ENCODE measurements around the gene GPR156. TPM values are rescaled to one million over a fixed set of nuclear protein-coding genes. Genes with fewer than 3 reads are reported as not detected.

The GPR156 gene
- total and polyA plus RNA-seq, 10 of the 15 experiments (the other 5 are each of a cell fraction or from before 2014, with no cell fraction given) = 0.08 to 0.15 (median 0.11) TPM; not detected in 6

- in situ Hi-C loops (cut with MboI) = no loop called here
- RAD21 ChIA-PET (ENCODE audit: unreplicated experiment) = no interaction called here
- TF ChIP-seq IKZF1 (conservative IDR thresholded peaks at IDR 0.05) (no peak), CTCF (IDR thresholded peaks at IDR 0.05 in 2 of 3, conservative IDR thresholded peaks at IDR 0.05 in 1 of 3; ENCODE audit: control insufficient read depth in 2 of 3, extremely low read depth in 1 of 3, insufficient read depth in 1 of 3, low read depth in 3 of 3, low read length in 3 of 3) (no peak), ZNF207 (IDR thresholded peaks at IDR 0.05; ENCODE audit: borderline replicate concordance) (no peak), ATF7 (IDR thresholded peaks at IDR 0.05; ENCODE audit: low read depth) (no peak), BACH1 (IDR thresholded peaks at IDR 0.05; ENCODE audit: borderline replicate concordance) (no peak), ZBED1 (IDR thresholded peaks at IDR 0.05; ENCODE audit: borderline replicate concordance) (no peak), SUPT20H (IDR thresholded peaks at IDR 0.05; ENCODE audit: borderline replicate concordance, control insufficient read depth, low read depth, low read length) (no peak), IKZF2 (IDR thresholded peaks at IDR 0.05) (no peak)
- TF ChIP-seq, protein P1, sequence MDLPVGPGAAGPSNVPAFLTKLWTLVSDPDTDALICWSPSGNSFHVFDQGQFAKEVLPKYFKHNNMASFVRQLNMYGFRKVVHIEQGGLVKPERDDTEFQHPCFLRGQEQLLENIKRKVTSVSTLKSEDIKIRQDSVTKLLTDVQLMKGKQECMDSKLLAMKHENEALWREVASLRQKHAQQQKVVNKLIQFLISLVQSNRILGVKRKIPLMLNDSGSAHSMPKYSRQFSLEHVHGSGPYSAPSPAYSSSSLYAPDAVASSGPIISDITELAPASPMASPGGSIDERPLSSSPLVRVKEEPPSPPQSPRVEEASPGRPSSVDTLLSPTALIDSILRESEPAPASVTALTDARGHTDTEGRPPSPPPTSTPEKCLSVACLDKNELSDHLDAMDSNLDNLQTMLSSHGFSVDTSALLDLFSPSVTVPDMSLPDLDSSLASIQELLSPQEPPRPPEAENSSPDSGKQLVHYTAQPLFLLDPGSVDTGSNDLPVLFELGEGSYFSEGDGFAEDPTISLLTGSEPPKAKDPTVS (IDR thresholded peaks at IDR 0.05; ENCODE audit: low read depth, low read length) = no peak
- TF ChIP-seq, protein P2, sequence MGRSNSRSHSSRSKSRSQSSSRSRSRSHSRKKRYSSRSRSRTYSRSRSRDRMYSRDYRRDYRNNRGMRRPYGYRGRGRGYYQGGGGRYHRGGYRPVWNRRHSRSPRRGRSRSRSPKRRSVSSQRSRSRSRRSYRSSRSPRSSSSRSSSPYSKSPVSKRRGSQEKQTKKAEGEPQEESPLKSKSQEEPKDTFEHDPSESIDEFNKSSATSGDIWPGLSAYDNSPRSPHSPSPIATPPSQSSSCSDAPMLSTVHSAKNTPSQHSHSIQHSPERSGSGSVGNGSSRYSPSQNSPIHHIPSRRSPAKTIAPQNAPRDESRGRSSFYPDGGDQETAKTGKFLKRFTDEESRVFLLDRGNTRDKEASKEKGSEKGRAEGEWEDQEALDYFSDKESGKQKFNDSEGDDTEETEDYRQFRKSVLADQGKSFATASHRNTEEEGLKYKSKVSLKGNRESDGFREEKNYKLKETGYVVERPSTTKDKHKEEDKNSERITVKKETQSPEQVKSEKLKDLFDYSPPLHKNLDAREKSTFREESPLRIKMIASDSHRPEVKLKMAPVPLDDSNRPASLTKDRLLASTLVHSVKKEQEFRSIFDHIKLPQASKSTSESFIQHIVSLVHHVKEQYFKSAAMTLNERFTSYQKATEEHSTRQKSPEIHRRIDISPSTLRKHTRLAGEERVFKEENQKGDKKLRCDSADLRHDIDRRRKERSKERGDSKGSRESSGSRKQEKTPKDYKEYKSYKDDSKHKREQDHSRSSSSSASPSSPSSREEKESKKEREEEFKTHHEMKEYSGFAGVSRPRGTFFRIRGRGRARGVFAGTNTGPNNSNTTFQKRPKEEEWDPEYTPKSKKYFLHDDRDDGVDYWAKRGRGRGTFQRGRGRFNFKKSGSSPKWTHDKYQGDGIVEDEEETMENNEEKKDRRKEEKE (IDR thresholded peaks at IDR 0.05) = no peak
- TF ChIP-seq, protein P3, sequence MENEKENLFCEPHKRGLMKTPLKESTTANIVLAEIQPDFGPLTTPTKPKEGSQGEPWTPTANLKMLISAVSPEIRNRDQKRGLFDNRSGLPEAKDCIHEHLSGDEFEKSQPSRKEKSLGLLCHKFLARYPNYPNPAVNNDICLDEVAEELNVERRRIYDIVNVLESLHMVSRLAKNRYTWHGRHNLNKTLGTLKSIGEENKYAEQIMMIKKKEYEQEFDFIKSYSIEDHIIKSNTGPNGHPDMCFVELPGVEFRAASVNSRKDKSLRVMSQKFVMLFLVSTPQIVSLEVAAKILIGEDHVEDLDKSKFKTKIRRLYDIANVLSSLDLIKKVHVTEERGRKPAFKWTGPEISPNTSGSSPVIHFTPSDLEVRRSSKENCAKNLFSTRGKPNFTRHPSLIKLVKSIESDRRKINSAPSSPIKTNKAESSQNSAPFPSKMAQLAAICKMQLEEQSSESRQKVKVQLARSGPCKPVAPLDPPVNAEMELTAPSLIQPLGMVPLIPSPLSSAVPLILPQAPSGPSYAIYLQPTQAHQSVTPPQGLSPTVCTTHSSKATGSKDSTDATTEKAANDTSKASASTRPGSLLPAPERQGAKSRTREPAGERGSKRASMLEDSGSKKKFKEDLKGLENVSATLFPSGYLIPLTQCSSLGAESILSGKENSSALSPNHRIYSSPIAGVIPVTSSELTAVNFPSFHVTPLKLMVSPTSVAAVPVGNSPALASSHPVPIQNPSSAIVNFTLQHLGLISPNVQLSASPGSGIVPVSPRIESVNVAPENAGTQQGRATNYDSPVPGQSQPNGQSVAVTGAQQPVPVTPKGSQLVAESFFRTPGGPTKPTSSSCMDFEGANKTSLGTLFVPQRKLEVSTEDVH (IDR thresholded peaks at IDR 0.05; ENCODE audit: low read depth, partially characterized antibody) = no peak
- TF ChIP-seq, protein P4, sequence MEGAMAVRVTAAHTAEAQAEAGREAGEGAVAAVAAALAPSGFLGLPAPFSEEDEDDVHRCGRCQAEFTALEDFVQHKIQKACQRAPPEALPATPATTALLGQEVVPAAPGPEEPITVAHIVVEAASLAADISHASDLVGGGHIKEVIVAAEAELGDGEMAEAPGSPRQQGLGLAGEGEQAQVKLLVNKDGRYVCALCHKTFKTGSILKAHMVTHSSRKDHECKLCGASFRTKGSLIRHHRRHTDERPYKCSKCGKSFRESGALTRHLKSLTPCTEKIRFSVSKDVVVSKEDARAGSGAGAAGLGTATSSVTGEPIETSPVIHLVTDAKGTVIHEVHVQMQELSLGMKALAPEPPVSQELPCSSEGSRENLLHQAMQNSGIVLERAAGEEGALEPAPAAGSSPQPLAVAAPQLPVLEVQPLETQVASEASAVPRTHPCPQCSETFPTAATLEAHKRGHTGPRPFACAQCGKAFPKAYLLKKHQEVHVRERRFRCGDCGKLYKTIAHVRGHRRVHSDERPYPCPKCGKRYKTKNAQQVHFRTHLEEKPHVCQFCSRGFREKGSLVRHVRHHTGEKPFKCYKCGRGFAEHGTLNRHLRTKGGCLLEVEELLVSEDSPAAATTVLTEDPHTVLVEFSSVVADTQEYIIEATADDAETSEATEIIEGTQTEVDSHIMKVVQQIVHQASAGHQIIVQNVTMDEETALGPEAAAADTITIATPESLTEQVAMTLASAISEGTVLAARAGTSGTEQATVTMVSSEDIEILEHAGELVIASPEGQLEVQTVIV (IDR thresholded peaks at IDR 0.05; ENCODE audit: borderline replicate concordance, partially characterized antibody) = no peak
Observed at GRCh38 chr3:120162400-120162799, 122.6 kb downstream of the GPR156 start.

More at GRCh38 chr3:120162400-120162799, 122.6 kb downstream of the GPR156 start:
- ChIA-PET SMC1A (ENCODE audit: uncharacterized antibody, unreplicated experiment) (no interaction called here), CTCF (no interaction called here), POLR2A (no interaction called here)
- H3K9ac ChIP-seq (ENCODE audit: control insufficient read depth, insufficient read depth, low read length) = no peak overlapping the region
- no peaks in the 10 kb centered on the region for H3K27me3 ChIP-seq (replicated peaks in 1 of 2; ENCODE audit: control insufficient read depth in 2 of 2, insufficient read depth in 2 of 2, low read length in 1 of 2)
- no peaks in the 10 kb centered on the region for H4K20me1 ChIP-seq (ENCODE audit: control insufficient read depth, insufficient read depth)
- intact Hi-C loops (cut with micrococcal nuclease; ENCODE audit: unreplicated experiment) = no loop called here
- no peaks in the 10 kb centered on the region for H3K79me2 ChIP-seq (ENCODE audit: control insufficient read depth, insufficient read depth, low read length)
- no peak overlapping the region for H3K4me2 ChIP-seq (ENCODE audit: control insufficient read depth, insufficient read depth)
- H2AFZ ChIP-seq (ENCODE audit: control insufficient read depth, low read depth, low read length) = no peak overlapping the region
- no TSS peak for BruUV-seq (replicated peaks)
- FAIRE-seq = no peak
- no peak for ATAC-seq
- no peak for DNase-seq (ENCODE audit: low read depth, low spot score)
- H3K9me3 ChIP-seq (replicated peaks; ENCODE audit: control insufficient read depth, insufficient read depth, low read length) = no peaks in the 10 kb centered on the region
- no peaks in the 10 kb centered on the region for H3K4me1 ChIP-seq (ENCODE audit: control insufficient read depth, insufficient read depth, low read length)
- no peak overlapping the region for H3K4me3 ChIP-seq
- H3K27ac ChIP-seq (ENCODE audit: control insufficient read depth, insufficient read depth) = no peak overlapping the region
- H3K36me3 ChIP-seq (ENCODE audit: control insufficient read depth in 2 of 2, insufficient read depth in 2 of 2, low read length in 1 of 2) = no peaks in the 10 kb centered on the region

Measured in GM12878 (cell line).